Thyroid gland (tissue), 4 donors: ENCODE results near the gene INTS1.

Experiments used
- POLR2A ChIP-seq, 2 donors: fragments of 450-650 bp; IDR thresholded peaks; one replicate each; pipeline ENCODE4 v1.6.1; 2017; ENCODE audit warnings: antibody characterized with exemption in 2 of 2, mild to moderate bottlenecking in 2 of 2, moderate library complexity in 1 of 2
- TF ChIP-seq, protein P1 (sequence below), 6 experiments: fragments of 200-600 bp in 3 of 6; fragments of 450-650 bp in 3 of 6; sonication (generic) in 3 of 6; IDR thresholded peaks; one replicate each; pipeline ENCODE4 v1.5.1; 2016 to 2019; ENCODE audit warnings: antibody characterized with exemption in 6 of 6, mild to moderate bottlenecking in 2 of 6, inconsistent platforms in 1 of 6, moderate library complexity in 1 of 6

DNA sequence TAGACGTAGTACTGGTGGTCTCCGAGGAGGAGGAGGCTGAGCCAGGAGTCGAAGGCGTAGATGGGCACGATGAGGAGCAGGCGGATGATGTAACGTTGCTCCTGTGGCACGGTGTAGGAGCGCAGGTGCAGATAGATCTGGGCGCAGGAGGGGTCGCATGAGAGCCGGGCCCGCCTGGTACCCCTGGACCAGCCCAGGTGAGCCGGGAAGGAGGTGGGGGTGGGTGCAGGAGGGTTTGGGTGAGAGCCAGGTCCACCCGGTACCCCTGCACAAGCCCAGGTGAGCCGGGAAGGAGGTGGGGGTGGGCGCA lies 46.6 kb upstream of the INTS1 start:
- TF ChIP-seq POLR2A (IDR thresholded peaks at IDR 0.05) = no peak
- TF ChIP-seq, protein P1, sequence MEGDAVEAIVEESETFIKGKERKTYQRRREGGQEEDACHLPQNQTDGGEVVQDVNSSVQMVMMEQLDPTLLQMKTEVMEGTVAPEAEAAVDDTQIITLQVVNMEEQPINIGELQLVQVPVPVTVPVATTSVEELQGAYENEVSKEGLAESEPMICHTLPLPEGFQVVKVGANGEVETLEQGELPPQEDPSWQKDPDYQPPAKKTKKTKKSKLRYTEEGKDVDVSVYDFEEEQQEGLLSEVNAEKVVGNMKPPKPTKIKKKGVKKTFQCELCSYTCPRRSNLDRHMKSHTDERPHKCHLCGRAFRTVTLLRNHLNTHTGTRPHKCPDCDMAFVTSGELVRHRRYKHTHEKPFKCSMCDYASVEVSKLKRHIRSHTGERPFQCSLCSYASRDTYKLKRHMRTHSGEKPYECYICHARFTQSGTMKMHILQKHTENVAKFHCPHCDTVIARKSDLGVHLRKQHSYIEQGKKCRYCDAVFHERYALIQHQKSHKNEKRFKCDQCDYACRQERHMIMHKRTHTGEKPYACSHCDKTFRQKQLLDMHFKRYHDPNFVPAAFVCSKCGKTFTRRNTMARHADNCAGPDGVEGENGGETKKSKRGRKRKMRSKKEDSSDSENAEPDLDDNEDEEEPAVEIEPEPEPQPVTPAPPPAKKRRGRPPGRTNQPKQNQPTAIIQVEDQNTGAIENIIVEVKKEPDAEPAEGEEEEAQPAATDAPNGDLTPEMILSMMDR (IDR thresholded peaks at IDR 0.05) = no peak
